OCI-LY7 (cell line): ENCODE data around the gene KAZN. TPM values are rescaled to one million over a fixed set of nuclear protein-coding genes. Genes with fewer than 3 reads are reported as not detected.

Experiments used
- BruUV-seq: library from RNA; stranded (reverse); fragments of 400-500 nt; replicated peaks from 2 replicates; lab custom pipeline; 2021; lab: Mats Ljungman, UMichigan
- CTCF ChIA-PET: fragments of 300-600 bp; sonication (Branson Sonifier 250); formaldehyde crosslinking; loops from one replicate; lab custom pipeline; 2022; ENCODE audit warnings: antibody characterized with exemption; ENCODE audit not compliant: unreplicated experiment; lab: Charles Lee
- POLR2A ChIA-PET: fragments of 300-600 bp; sonication (Branson Sonifier 250); formaldehyde crosslinking; loops from one replicate; lab custom pipeline; 2022; ENCODE audit warnings: antibody characterized with exemption; lab: Charles Lee
- DNase-seq: peaks from one replicate; pipeline ENCODE4 v3.0.0-alpha.2; 2015; ENCODE audit warnings: low spot score
- H2AFZ ChIP-seq: fragments of 200-600 bp; sonication (generic), shearing (Covaris generic); 2 replicates; pipeline ENCODE4 v1.6.1; 2014; ENCODE audit warnings: mild to moderate bottlenecking, antibody characterized with exemption, low read length, moderate library complexity
- H3K27ac ChIP-seq: fragments of 200-600 bp; sonication (generic); 2 replicates; pipeline ENCODE4 v1.5.1; 2014; ENCODE audit warnings: mixed run types, low read depth, mild to moderate bottlenecking, moderate library complexity, low read length, inconsistent platforms; ENCODE audit not compliant: poor library complexity, severe bottlenecking
- H3K36me3 ChIP-seq: fragments of 200-600 bp; sonication (generic); 2 replicates; pipeline ENCODE4 v1.6.1; 2014; ENCODE audit warnings: mild to moderate bottlenecking, antibody characterized with exemption, low read length, moderate library complexity, mixed read lengths; ENCODE audit not compliant: insufficient read depth
- H3K4me1 ChIP-seq: fragments of 200-600 bp; sonication (generic); 2 replicates; pipeline ENCODE4 v1.5.1; 2014; ENCODE audit warnings: mild to moderate bottlenecking, low read length; ENCODE audit not compliant: insufficient read depth, poor library complexity, severe bottlenecking
- H3K4me2 ChIP-seq: fragments of 200-600 bp; sonication (generic); 2 replicates; pipeline ENCODE4 v1.6.1; 2014; ENCODE audit warnings: mild to moderate bottlenecking, low read length
- H3K4me3 ChIP-seq: fragments of 200-600 bp; sonication (generic); 2 replicates; pipeline ENCODE4 v1.5.1; 2014; ENCODE audit warnings: mild to moderate bottlenecking, low read depth, low read length; ENCODE audit not compliant: poor library complexity, severe bottlenecking
- H3K79me2 ChIP-seq: fragments of 200-600 bp; sonication (generic); 2 replicates; pipeline ENCODE4 v1.6.1; 2016; ENCODE audit warnings: low read depth, mild to moderate bottlenecking, low read length, moderate library complexity, mixed read lengths; ENCODE audit not compliant: insufficient read depth
- H3K9me2 ChIP-seq: fragments of 200-600 bp; sonication (generic); 2 replicates; pipeline ENCODE4 v1.6.1; 2016; ENCODE audit warnings: mild to moderate bottlenecking, low read length, mixed read lengths; ENCODE audit not compliant: insufficient read depth
- H3K9me3 ChIP-seq: fragments of 200-600 bp; sonication (generic); 2 replicates; pipeline ENCODE4 v1.6.1; 2014; ENCODE audit warnings: mild to moderate bottlenecking, mixed run types, low read length, mixed read lengths
- H4K20me1 ChIP-seq: fragments of 200-600 bp; sonication (generic); 2 replicates; pipeline ENCODE4 v1.6.1; 2014; ENCODE audit warnings: mild to moderate bottlenecking, antibody characterized with exemption, low read length, moderate library complexity, mixed read lengths; ENCODE audit not compliant: insufficient read depth
- EZH2phosphoT487 ChIP-seq: fragments of 200-600 bp; sonication (generic); IDR thresholded peaks from 2 replicates; pipeline ENCODE4 v1.6.1; 2018; ENCODE audit warnings: low read depth, borderline replicate concordance, mild to moderate bottlenecking, mixed run types, antibody characterized with exemption, low read length, moderate library complexity, mixed read lengths
- intact Hi-C: fragments of 100-400 bp; cut with micrococcal nuclease; formaldehyde crosslinking; loops from one replicate; pipeline ENCODE4 v1.10.0; 2022; ENCODE audit not compliant: unreplicated experiment
- total RNA-seq, 2 experiments: library from RNA; depleted of rRNA in 1 of 2; stranded (reverse); fragments of >200 nt in 1 of 2; shearing (Covaris generic) in 1 of 2; gene quantifications; 2 replicates each; pipeline ENCODE4 v1.2.3, GENCODE V29; 2014 to 2022
- TF ChIP-seq, protein P1 (sequence below): fragments of 200-600 bp; sonication (generic); conservative IDR thresholded peaks from 2 replicates; pipeline ENCODE4 v1.5.1; 2014; ENCODE audit warnings: mild to moderate bottlenecking, antibody characterized with exemption, low read length, moderate library complexity, mixed read lengths

The KAZN gene
- total RNA-seq, 2 experiments from 2014 or later, result 0.40 to 2.4 TPM

DNA sequence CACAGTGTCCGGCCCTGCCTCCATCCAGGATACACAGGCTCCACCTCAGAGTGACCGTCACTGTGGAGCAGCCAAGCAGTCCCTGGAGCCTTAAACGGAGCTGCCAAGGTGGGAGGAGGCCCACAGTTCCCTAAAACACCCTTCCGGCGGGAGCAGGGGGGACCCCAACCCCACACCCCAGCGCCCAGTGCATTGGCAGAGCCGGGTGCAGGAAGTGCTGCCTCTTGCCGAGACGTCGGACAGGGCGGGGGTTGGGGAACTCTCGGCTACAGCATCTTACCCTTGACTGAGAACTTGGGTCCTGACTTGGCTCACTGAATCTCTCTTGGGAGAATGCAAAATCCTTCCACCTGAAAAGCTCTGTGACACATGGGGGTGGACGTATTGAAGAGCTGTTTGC lies 516.4 kb downstream of the KAZN start:
- no peak for DNase-seq
- CTCF ChIA-PET, result no interaction called here
- BruUV-seq, result no TSS peak
- Histone ChIP-seq H2AFZ (no peak overlapping the region), H3K4me2 (no peak overlapping the region), H3K4me3 (no peak overlapping the region), H3K9me3 (no peaks in the 10 kb centered on the region), H4K20me1 (no peaks in the 10 kb centered on the region), H3K27ac (no peak overlapping the region), H3K4me1 (no peaks in the 10 kb centered on the region), H3K79me2 (no peaks in the 10 kb centered on the region), H3K9me2 (no peaks in the 10 kb centered on the region), H3K36me3 (no peaks in the 10 kb centered on the region)
- intact Hi-C loops, result no loop called here
- POLR2A ChIA-PET, result no interaction called here
- TF ChIP-seq EZH2phosphoT487, result no peak
- TF ChIP-seq, protein P1, sequence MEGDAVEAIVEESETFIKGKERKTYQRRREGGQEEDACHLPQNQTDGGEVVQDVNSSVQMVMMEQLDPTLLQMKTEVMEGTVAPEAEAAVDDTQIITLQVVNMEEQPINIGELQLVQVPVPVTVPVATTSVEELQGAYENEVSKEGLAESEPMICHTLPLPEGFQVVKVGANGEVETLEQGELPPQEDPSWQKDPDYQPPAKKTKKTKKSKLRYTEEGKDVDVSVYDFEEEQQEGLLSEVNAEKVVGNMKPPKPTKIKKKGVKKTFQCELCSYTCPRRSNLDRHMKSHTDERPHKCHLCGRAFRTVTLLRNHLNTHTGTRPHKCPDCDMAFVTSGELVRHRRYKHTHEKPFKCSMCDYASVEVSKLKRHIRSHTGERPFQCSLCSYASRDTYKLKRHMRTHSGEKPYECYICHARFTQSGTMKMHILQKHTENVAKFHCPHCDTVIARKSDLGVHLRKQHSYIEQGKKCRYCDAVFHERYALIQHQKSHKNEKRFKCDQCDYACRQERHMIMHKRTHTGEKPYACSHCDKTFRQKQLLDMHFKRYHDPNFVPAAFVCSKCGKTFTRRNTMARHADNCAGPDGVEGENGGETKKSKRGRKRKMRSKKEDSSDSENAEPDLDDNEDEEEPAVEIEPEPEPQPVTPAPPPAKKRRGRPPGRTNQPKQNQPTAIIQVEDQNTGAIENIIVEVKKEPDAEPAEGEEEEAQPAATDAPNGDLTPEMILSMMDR, result no peak

DNA sequence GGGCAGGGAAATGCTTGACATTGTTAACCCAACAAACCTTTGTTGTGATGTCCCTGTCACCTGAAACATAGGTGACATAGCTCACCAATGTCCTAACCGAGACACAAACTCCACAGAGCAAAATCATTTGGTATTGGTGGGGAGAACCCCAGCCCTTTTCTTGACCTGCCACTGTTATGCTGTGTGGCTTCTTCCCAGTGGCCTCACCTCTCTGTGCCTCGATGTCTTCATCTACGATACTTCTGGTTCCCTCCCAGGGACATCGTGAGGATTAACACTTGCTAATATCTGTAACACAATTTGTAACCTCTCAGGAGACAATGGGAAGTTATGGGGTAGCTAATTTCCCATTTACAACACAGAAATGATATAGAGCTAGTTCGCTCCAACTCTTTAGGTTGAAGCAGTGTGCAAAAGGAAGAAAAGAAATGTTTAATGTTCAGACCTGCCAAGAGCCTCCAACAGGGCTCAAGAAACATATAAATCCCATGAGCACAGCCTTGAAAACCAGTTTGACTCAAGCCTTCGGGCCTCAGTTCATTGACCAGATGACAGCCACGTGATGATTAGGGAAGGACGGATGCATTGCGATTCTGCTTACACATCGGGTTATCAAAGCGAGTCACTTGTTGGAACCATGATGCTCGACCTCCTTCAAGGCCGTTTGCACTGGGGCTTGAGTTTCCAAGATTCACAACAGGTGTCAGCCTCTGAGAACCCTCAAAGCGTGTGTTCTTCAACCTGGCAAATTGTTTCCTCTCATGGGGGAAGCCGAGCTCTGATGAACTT lies 517.3 kb downstream of the KAZN start:
- ChIA-PET CTCF (no interaction called here), POLR2A (interaction anchor here (0.6 kb wide), 1 partner anchor 148 kb away, joined by 3 read pairs; no protein-coding TSS in a partner anchor)
- no TSS peak for BruUV-seq
- Histone ChIP-seq H2AFZ (no peak overlapping the region), H3K4me3 (no peak overlapping the region), H3K79me2 (no peaks in the 10 kb centered on the region), H3K4me2 (no peak overlapping the region), H3K27ac (no peak overlapping the region), H3K9me2 (no peaks in the 10 kb centered on the region), H3K4me1 (no peaks in the 10 kb centered on the region), H3K36me3 (no peaks in the 10 kb centered on the region), H4K20me1 (no peaks in the 10 kb centered on the region), H3K9me3 (no peaks in the 10 kb centered on the region)
- TF ChIP-seq, protein P1, result no peak
- intact Hi-C loops, result no loop called here
- no peak for DNase-seq

DNA sequence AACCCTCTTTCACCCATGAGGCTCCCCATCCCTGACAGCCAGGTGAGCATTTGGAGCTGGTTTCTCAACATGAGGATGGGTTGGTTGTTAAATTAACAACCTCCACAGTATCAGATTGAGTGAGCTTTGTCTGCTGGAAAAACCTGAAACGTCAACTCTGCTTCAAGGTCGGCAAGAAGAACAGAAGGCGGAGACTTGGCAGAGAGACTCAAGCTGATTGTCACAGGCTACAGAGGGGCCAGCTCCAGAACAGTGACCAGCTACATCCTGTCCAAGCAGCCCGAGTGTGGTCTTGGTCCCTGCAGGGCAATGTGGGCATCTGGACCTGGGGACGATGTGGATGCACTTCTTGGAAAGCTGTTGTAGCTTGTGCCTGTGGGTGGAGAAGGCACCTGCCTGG lies 518.5 kb downstream of the KAZN start:
- DNase-seq, result no peak
- Histone ChIP-seq H3K4me3 (no peak overlapping the region), H3K36me3 (no peaks in the 10 kb centered on the region), H3K9me3 (no peaks in the 10 kb centered on the region), H2AFZ (no peak overlapping the region), H4K20me1 (no peaks in the 10 kb centered on the region), H3K4me2 (no peak overlapping the region), H3K9me2 (no peaks in the 10 kb centered on the region), H3K27ac (no peak overlapping the region), H3K79me2 (no peaks in the 10 kb centered on the region), H3K4me1 (no peaks in the 10 kb centered on the region)
- CTCF ChIA-PET, result no interaction called here
- no peak for TF ChIP-seq EZH2phosphoT487
- TF ChIP-seq, protein P1, result no peak
- intact Hi-C loops, result no loop called here
- BruUV-seq, result no TSS peak
- POLR2A ChIA-PET, result no interaction called here
